Ramos (cell line): ENCODE data around the gene AGBL1.
"Not testable (repeated sequence)": the region's sequence is repeated elsewhere in the genome, so short reads cannot be mapped to it uniquely, and the experiment has no call there.

Experiments
- in situ Hi-C: fragments of 300-500 bp; cut with MboI; formaldehyde crosslinking; loops from one replicate; pipeline ENCODE4 v1.14.3; 2022; ENCODE audit warnings: low sequenced_read_pairs; ENCODE audit not compliant: unreplicated experiment

AGBL1 gene

GRCh38 chr15:86080302-86080701 is 631 bp downstream of the AGBL1 start:
- in situ Hi-C loops, result no loop called here

GRCh38 chr15:86082619-86083380 is 3.1 kb downstream of the AGBL1 start:
- in situ Hi-C loops, result no loop called here

GRCh38 chr15:86087808-86088207 is 8.1 kb downstream of the AGBL1 start:
- in situ Hi-C loops, result no loop called here

- in situ Hi-C loops, result no loop called here
These were observed 9.8 kb downstream of the AGBL1 start for GRCh38 chr15:86089422-86089821.

- in situ Hi-C loops, result no loop called here
These were observed 22.1 kb downstream of the AGBL1 start for GRCh38 chr15:86101818-86102217.

GRCh38 chr15:86103825-86104224 is 24.2 kb downstream of the AGBL1 start:
- in situ Hi-C loops, result no loop called here

GRCh38 chr15:86106306-86106705 is 26.6 kb downstream of the AGBL1 start:
- in situ Hi-C loops, result no loop called here

GRCh38 chr15:86115145-86115801 is 35.6 kb downstream of the AGBL1 start:
- in situ Hi-C loops, result no loop called here

GRCh38 chr15:86121568-86122225 is 42.0 kb downstream of the AGBL1 start:
- in situ Hi-C loops, result no loop called here

GRCh38 chr15:86122691-86123391 is 43.2 kb downstream of the AGBL1 start:
- in situ Hi-C loops, result not testable (repeated sequence)

- in situ Hi-C loops, result no loop called here
These were observed 46.1 kb downstream of the AGBL1 start for GRCh38 chr15:86125775-86126174.

- in situ Hi-C loops, result no loop called here
These were observed 47.9 kb downstream of the AGBL1 start for GRCh38 chr15:86127547-86127946.

- in situ Hi-C loops, result no loop called here
These were observed 55.4 kb downstream of the AGBL1 start for GRCh38 chr15:86135041-86135440.

GRCh38 chr15:86136861-86137260 is 57.2 kb downstream of the AGBL1 start:
- in situ Hi-C loops, result no loop called here

GRCh38 chr15:86138798-86139197 is 59.1 kb downstream of the AGBL1 start:
- in situ Hi-C loops, result no loop called here

GRCh38 chr15:86139828-86140227 is 60.2 kb downstream of the AGBL1 start:
- in situ Hi-C loops, result no loop called here

- in situ Hi-C loops, result no loop called here
These were observed 75.0 kb downstream of the AGBL1 start for GRCh38 chr15:86154705-86155104.

GRCh38 chr15:86155551-86155950 is 75.9 kb downstream of the AGBL1 start:
- in situ Hi-C loops, result no loop called here

- in situ Hi-C loops, result no loop called here
These were observed 78.1 kb downstream of the AGBL1 start for GRCh38 chr15:86157606-86158293.

- in situ Hi-C loops, result no loop called here
These were observed 79.8 kb downstream of the AGBL1 start for GRCh38 chr15:86159468-86159867.
